ENCODE data around the gene BHLHA15.
A peak's percentile ranks its signal among the peaks of the same experiment; 100 is the strongest.

The BHLHA15 gene

GRCh38 chr7:98234429-98235147 is 23.3 kb downstream of the BHLHA15 start:
- H3K4me3 Mint-ChIP-seq = no peak overlapping the region
- H3K27ac Mint-ChIP-seq = no peak overlapping the region
- H3K9me3 Mint-ChIP-seq = no peaks in the 10 kb centered on the region
- H3K4me1 Mint-ChIP-seq (ENCODE audit: low read depth) = no peaks in the 10 kb centered on the region
- H3K36me3 Mint-ChIP-seq (ENCODE audit: low read depth) = peaks cover 12% of the 10 kb centered on the region
- H3K27me3 Mint-ChIP-seq = no peaks in the 10 kb centered on the region

DNA sequence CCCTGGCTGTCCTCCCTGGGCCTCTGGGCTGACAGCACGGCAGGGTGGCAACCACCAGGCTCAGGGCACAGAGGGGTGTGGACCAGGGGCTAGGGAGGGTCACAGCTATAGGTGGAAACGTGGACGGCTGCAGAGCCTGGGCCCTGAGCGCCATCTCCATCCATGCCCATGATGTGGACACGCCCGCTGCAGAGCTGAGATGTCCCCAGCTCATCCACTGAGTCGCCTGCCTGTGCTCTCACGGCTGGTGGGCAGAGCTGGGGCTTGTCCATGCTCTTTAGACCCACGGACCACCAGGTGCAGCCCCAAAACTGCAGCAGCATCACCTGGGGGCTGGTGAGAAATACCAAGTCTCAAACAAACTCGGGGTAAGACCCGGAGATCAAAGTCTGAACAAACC is 24.7 kb downstream of the BHLHA15 start:
- H3K27me3 Mint-ChIP-seq = no peaks in the 10 kb centered on the region
- no peaks in the 10 kb centered on the region for H3K9me3 Mint-ChIP-seq
- peaks cover 13% of the 10 kb centered on the region for H3K36me3 Mint-ChIP-seq (ENCODE audit: low read depth)
- no peak overlapping the region for H3K27ac Mint-ChIP-seq
- H3K4me1 Mint-ChIP-seq (ENCODE audit: low read depth) = no peaks in the 10 kb centered on the region
- H3K4me3 Mint-ChIP-seq = no peak overlapping the region

DNA sequence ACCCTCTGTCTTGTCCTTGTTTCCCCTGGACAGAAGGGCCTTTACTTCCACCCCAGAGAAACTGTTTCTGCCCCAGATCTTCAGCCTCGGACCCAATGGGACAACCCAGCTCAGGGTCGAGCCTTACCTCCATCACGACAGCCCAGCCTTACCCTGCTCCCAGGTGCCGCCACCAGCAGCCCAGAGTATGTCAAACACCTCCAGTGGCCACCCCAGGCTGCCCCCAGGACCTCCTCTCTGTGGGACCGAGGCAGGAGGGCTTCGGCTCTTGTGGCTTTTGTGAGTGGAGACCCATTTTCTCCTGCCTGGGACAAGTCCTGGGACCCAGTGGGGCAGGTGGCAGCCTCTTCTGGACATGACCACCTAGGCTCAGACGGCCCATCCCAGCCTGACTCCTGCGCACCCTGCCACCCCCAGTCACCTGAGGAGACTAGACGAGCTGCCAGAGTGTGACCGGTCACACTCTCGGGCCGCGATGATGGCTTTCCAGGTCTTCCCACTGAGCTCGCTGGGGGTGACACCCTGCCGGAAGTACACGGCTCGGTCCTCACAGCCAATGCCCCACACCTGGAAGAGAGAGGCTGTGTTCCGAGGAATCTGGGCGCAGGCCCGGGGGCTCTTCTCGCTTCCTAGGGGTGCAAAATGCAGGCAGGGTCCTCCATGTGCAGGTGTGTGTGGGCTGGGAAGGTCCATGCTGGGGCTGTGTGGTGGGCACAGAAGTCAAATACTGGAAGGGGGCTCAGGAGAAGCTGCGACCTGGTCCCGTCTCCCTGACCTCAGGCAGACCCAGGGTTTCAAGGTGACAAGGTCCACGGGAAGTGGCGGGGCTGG is 25.3 kb downstream of the BHLHA15 start:
- H3K4me3 Mint-ChIP-seq = no peak overlapping the region
- H3K27ac Mint-ChIP-seq = no peak overlapping the region
- H3K27me3 Mint-ChIP-seq = no peaks in the 10 kb centered on the region

GRCh38 chr7:98238076-98238475 is 26.8 kb downstream of the BHLHA15 start:
- peaks cover 18% of the 10 kb centered on the region for H3K36me3 Mint-ChIP-seq (ENCODE audit: low read depth)
- H3K4me1 Mint-ChIP-seq (ENCODE audit: low read depth) = no peaks in the 10 kb centered on the region
- H3K4me3 Mint-ChIP-seq = no peak overlapping the region

More for the DNA sequence above, 25.3 kb downstream of the BHLHA15 start:
- H3K36me3 Mint-ChIP-seq (ENCODE audit: low read depth) = peaks cover 18% of the 10 kb centered on the region
- H3K9me3 Mint-ChIP-seq = no peaks in the 10 kb centered on the region
- H3K4me1 Mint-ChIP-seq (ENCODE audit: low read depth) = no peaks in the 10 kb centered on the region

GRCh38 chr7:98238976-98239375 is 27.7 kb downstream of the BHLHA15 start:
- no peak overlapping the region for H3K4me3 Mint-ChIP-seq
- H3K4me1 Mint-ChIP-seq (ENCODE audit: low read depth) = no peaks in the 10 kb centered on the region
- H3K9me3 Mint-ChIP-seq = no peaks in the 10 kb centered on the region
- no peak overlapping the region for H3K27ac Mint-ChIP-seq
- no peaks in the 10 kb centered on the region for H3K27me3 Mint-ChIP-seq
- peaks cover 18% of the 10 kb centered on the region for H3K36me3 Mint-ChIP-seq (ENCODE audit: low read depth)

More at GRCh38 chr7:98238076-98238475, 26.8 kb downstream of the BHLHA15 start:
- Mint-ChIP-seq H3K9me3 (no peaks in the 10 kb centered on the region), H3K27me3 (no peaks in the 10 kb centered on the region), H3K27ac (no peak overlapping the region)

GRCh38 chr7:98240961-98241673 is 29.9 kb downstream of the BHLHA15 start:
- H3K4me1 Mint-ChIP-seq (ENCODE audit: low read depth) = no peaks in the 10 kb centered on the region
- H3K27me3 Mint-ChIP-seq = no peaks in the 10 kb centered on the region
- H3K27ac Mint-ChIP-seq = no peak overlapping the region
- no peak overlapping the region for H3K4me3 Mint-ChIP-seq
- no peaks in the 10 kb centered on the region for H3K9me3 Mint-ChIP-seq
- H3K36me3 Mint-ChIP-seq (ENCODE audit: low read depth) = peaks cover 19% of the 10 kb centered on the region

DNA sequence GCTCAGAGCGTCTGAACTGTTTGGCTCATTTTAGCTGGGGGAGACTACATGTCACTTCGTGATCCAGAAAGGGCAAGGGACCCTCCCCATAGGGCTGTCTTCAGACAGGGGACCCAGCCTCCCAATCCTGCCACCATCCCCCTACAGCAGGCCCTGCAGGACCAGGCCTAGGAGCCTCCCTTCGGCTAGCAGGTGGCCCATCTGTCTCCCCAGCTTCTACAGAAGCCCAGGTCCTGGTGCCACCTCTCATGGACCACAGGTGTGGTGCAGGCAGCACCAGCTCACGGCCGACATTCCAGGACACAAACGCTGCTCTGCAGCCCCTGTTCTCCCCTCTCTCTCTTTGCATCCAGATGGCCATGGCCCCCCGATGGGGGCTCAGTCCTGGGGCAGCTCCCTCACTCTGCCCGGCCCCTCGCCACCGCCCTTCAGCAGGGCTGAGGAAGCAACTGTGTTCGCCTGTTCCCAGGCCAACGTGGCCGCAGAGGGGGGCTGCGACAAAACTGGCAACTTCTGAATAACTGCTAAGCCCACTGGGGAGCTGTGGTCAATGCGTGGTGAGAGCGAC is 30.5 kb downstream of the BHLHA15 start:
- H3K9me3 Mint-ChIP-seq = no peaks in the 10 kb centered on the region
- no peak overlapping the region for H3K4me3 Mint-ChIP-seq
- H3K36me3 Mint-ChIP-seq (ENCODE audit: low read depth) = peaks cover 19% of the 10 kb centered on the region
- no peaks in the 10 kb centered on the region for H3K27me3 Mint-ChIP-seq
- H3K4me1 Mint-ChIP-seq (ENCODE audit: low read depth) = no peaks in the 10 kb centered on the region
- H3K27ac Mint-ChIP-seq = no peak overlapping the region

GRCh38 chr7:98242342-98242741 is 31.1 kb downstream of the BHLHA15 start:
- Mint-ChIP-seq H3K9me3 (no peaks in the 10 kb centered on the region), H3K4me3 (no peak overlapping the region), H3K27ac (no peak overlapping the region), H3K36me3 (ENCODE audit: low read depth) (peaks cover 19% of the 10 kb centered on the region), H3K4me1 (ENCODE audit: low read depth) (no peaks in the 10 kb centered on the region), H3K27me3 (no peaks in the 10 kb centered on the region)

- H3K4me1 Mint-ChIP-seq (ENCODE audit: low read depth) = peaks cover 2% of the 10 kb centered on the region
Observed at GRCh38 chr7:98242934-98243333, 31.7 kb downstream of the BHLHA15 start.

DNA sequence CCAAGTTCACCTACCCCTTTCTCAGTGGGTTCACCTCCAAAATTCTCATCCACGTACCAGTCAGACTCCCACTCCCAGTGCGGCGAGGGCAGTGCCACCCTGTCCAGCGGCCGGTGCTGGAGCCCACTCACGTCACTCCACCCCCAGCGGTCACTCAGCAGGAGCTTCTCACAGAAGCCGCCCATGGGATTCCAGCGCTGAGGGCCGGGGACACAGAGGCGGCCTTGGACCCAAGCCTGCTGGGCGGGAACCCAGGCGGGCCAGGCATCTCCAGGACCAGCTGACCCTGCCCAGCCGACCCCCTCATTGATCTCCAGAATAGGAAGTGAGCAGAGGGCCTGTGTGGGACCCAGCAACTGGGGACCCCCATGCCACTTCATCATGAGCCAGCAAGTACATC is 33.6 kb downstream of the BHLHA15 start:
- no peaks in the 10 kb centered on the region for H3K27me3 Mint-ChIP-seq
- no peak overlapping the region for H3K4me3 Mint-ChIP-seq
- peaks cover 19% of the 10 kb centered on the region for H3K36me3 Mint-ChIP-seq (ENCODE audit: low read depth)
- H3K4me1 Mint-ChIP-seq (ENCODE audit: low read depth) = peaks cover 18% of the 10 kb centered on the region
- H3K27ac Mint-ChIP-seq = no peak overlapping the region
- H3K9me3 Mint-ChIP-seq = no peaks in the 10 kb centered on the region

More at GRCh38 chr7:98242934-98243333, 31.7 kb downstream of the BHLHA15 start:
- no peaks in the 10 kb centered on the region for H3K9me3 Mint-ChIP-seq
- no peaks in the 10 kb centered on the region for H3K27me3 Mint-ChIP-seq
- H3K27ac Mint-ChIP-seq = no peak overlapping the region
- H3K36me3 Mint-ChIP-seq (ENCODE audit: low read depth) = peaks cover 19% of the 10 kb centered on the region
- H3K4me3 Mint-ChIP-seq = no peak overlapping the region

- no peak overlapping the region for H3K4me3 Mint-ChIP-seq
- no peaks in the 10 kb centered on the region for H3K27me3 Mint-ChIP-seq
- peaks cover 11% of the 10 kb centered on the region for H3K36me3 Mint-ChIP-seq (ENCODE audit: low read depth)
- H3K27ac Mint-ChIP-seq = no peak overlapping the region
- no peaks in the 10 kb centered on the region for H3K9me3 Mint-ChIP-seq
- peaks cover 44% of the 10 kb centered on the region for H3K4me1 Mint-ChIP-seq (ENCODE audit: low read depth)
Observed at GRCh38 chr7:98248156-98248555, 36.9 kb downstream of the BHLHA15 start.

DNA sequence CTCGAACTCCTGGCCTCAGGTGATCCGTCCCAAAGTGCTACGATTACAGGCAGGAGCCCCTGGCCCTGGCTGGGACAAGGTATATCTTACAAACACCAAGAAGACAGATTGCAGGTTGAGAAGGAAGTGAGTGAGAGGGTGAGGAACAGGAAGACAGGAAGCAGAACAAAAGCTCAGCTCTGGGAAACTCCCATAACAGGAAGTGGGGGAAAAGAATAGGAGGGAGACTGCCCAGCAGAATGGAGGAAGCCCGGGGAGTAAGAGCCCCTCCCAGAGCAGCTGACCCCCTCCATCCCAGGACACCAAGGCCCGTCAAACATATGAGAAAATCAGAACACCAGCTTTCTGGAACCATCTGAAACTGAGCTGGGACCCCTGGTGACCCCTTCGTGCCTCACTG is 37.9 kb downstream of the BHLHA15 start:
- Mint-ChIP-seq H3K4me1 (ENCODE audit: low read depth) (peaks cover 49% of the 10 kb centered on the region), H3K36me3 (ENCODE audit: low read depth) (peaks cover 11% of the 10 kb centered on the region), H3K27ac (peak overlapping the region; percentile 93), H3K27me3 (no peaks in the 10 kb centered on the region), H3K4me3 (peak overlapping the region; percentile 48), H3K9me3 (no peaks in the 10 kb centered on the region)

DNA sequence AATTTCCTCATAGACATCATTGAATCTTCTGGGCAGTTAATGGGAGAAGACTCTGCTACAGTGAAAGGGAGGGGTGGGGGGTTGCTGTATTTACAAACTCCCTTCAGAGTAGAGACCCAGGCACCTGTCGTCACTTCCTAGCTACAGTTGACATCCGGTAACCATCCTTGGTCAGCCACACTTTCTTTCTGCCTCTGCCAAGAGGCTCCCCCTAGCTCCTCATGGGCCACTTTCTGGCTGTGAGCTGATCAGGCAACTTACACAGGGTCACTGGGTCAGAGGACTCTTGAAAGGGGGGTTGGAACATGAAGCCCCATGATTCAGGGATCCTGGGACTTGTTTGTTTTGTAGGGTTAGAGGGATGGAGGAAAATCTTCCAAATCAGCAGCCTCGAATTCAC is 39.5 kb downstream of the BHLHA15 start:
- H3K9me3 Mint-ChIP-seq = no peaks in the 10 kb centered on the region
- H3K27ac Mint-ChIP-seq = peak overlapping the region; percentile 90
- H3K27me3 Mint-ChIP-seq = no peaks in the 10 kb centered on the region
- peaks cover 59% of the 10 kb centered on the region for H3K4me1 Mint-ChIP-seq (ENCODE audit: low read depth)
- peak overlapping the region; percentile 97 for H3K4me3 Mint-ChIP-seq
- peaks cover 13% of the 10 kb centered on the region for H3K36me3 Mint-ChIP-seq (ENCODE audit: low read depth)

- H3K27me3 Mint-ChIP-seq = no peaks in the 10 kb centered on the region
- peak overlapping the region; percentile 90 for H3K27ac Mint-ChIP-seq
- peaks cover 13% of the 10 kb centered on the region for H3K36me3 Mint-ChIP-seq (ENCODE audit: low read depth)
- H3K4me1 Mint-ChIP-seq (ENCODE audit: low read depth) = peaks cover 61% of the 10 kb centered on the region
- no peaks in the 10 kb centered on the region for H3K9me3 Mint-ChIP-seq
- H3K4me3 Mint-ChIP-seq = peak overlapping the region; percentile 97
Observed at GRCh38 chr7:98251231-98251600, 40.0 kb downstream of the BHLHA15 start.
